Effector memory CD4-positive, alpha-beta T cell (primary cell): ENCODE measurements around the gene ST7L.
"Not testable (repeated sequence)": the region's sequence is repeated elsewhere in the genome, so short reads cannot be mapped to it uniquely, and the experiment has no call there.

Experiments used
- DNase-seq, 3 donors: peaks; one replicate each; pipeline ENCODE4 v3.0.0-alpha.2; 2020
- H3K27ac ChIP-seq: 2 replicates; pipeline ENCODE4 v1.7.0; 2013; ENCODE audit warnings: mild to moderate bottlenecking, low read length, moderate library complexity; ENCODE audit not compliant: insufficient read depth, poor library complexity, severe bottlenecking
- H3K27me3 ChIP-seq: replicated peaks from 2 replicates; pipeline ENCODE4 v1.7.0; 2013; ENCODE audit warnings: mild to moderate bottlenecking, low read length; ENCODE audit not compliant: insufficient read depth, control insufficient read depth, poor library complexity, severe bottlenecking
- H3K36me3 ChIP-seq: 2 replicates; pipeline ENCODE4 v1.7.0; 2013; ENCODE audit warnings: mild to moderate bottlenecking, low read length, moderate library complexity; ENCODE audit not compliant: control insufficient read depth, insufficient read depth
- H3K4me1 ChIP-seq: 2 replicates; pipeline ENCODE4 v1.7.0; 2013; ENCODE audit warnings: low read length, mild to moderate bottlenecking; ENCODE audit not compliant: control insufficient read depth, insufficient read depth, poor library complexity, severe bottlenecking
- H3K4me3 ChIP-seq: 2 replicates; pipeline ENCODE4 v1.7.0; 2013; ENCODE audit warnings: low read length, low read depth, mild to moderate bottlenecking; ENCODE audit not compliant: insufficient read depth, poor library complexity, severe bottlenecking
- H3K9me3 ChIP-seq: 2 replicates; pipeline ENCODE4 v1.7.0; 2013; ENCODE audit warnings: mild to moderate bottlenecking, low read length, moderate library complexity; ENCODE audit not compliant: control insufficient read depth

ST7L gene

GRCh38 chr1:112505400-112505785 lies 113.5 kb downstream of the ST7L start:
- Histone ChIP-seq H3K27ac (no peak overlapping the region), H3K27me3 (peaks cover 18% of the 10 kb centered on the region), H3K4me1 (peaks cover 22% of the 10 kb centered on the region), H3K9me3 (no peaks in the 10 kb centered on the region), H3K4me3 (no peak overlapping the region), H3K36me3 (no peaks in the 10 kb centered on the region)
- DNase-seq = no peak

- DNase-seq = no peak
- Histone ChIP-seq H3K27ac (no peak overlapping the region), H3K36me3 (no peaks in the 10 kb centered on the region), H3K9me3 (no peaks in the 10 kb centered on the region), H3K4me3 (no peak overlapping the region), H3K4me1 (peaks cover 22% of the 10 kb centered on the region), H3K27me3 (peaks cover 21% of the 10 kb centered on the region)
These were observed 114.1 kb downstream of the ST7L start for GRCh38 chr1:112504661-112505399.

DNA sequence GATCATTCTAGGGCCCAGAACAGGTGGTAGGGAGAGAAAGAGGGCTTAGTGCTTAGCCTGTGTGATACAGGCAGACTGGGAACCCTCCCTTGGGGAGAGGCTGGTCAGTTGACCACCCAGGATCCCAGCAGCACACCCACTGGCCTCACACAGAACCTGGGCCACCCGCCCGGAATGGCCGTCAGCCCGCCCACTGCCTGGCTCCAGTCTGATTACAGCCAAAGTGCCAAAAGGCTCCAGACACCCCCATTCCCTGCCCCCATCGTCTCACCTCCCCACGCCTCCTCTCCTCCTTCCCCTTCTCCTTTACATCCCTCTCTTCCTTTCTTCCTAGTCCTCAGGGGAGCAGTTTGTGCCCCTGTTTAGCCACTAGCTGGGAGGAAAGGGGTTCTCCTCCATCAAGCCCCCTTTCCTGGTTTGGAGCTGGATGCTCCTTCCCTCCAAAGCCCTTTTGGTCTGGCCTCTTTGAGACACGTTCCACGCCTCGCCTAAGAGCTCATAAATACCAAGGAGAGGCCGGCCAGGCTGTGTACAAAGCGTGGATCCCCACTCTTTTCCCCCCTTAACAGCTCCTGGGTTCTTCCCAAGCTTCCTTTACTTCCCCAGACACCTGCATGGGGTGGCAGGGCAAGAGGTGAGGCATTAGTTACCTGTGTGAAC lies 114.8 kb downstream of the ST7L start:
- peaks cover 26% of the 10 kb centered on the region for H3K27me3 ChIP-seq
- no peak overlapping the region for H3K27ac ChIP-seq
- H3K4me1 ChIP-seq = peaks cover 22% of the 10 kb centered on the region
- no peaks in the 10 kb centered on the region for H3K9me3 ChIP-seq
- no peaks in the 10 kb centered on the region for H3K36me3 ChIP-seq
- DNase-seq = no peak
- H3K4me3 ChIP-seq = no peak overlapping the region

DNA sequence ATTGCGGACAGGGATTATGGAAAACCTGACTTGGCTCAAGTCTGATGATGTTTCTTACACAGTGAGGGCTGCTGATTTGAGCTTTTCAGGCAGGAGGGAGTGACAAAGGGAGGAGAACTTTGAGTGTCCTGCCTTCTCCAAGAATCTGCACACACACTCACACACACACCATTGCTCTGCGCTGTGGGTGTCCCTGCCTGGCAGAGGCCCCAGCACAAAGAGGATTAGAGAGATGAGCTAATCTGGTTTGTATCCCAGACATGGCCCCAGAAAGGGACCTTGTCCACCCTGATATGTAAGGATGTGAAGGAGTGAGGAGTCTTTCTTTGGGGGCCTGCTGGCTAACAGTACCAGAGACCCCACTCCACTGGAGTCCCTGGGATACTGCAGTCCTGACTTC lies 116.1 kb downstream of the ST7L start:
- Histone ChIP-seq H3K4me3 (no peak overlapping the region), H3K36me3 (no peaks in the 10 kb centered on the region), H3K27ac (no peak overlapping the region), H3K4me1 (peaks cover 13% of the 10 kb centered on the region), H3K9me3 (no peaks in the 10 kb centered on the region), H3K27me3 (peaks cover 26% of the 10 kb centered on the region)
- DNase-seq = no peak

DNA sequence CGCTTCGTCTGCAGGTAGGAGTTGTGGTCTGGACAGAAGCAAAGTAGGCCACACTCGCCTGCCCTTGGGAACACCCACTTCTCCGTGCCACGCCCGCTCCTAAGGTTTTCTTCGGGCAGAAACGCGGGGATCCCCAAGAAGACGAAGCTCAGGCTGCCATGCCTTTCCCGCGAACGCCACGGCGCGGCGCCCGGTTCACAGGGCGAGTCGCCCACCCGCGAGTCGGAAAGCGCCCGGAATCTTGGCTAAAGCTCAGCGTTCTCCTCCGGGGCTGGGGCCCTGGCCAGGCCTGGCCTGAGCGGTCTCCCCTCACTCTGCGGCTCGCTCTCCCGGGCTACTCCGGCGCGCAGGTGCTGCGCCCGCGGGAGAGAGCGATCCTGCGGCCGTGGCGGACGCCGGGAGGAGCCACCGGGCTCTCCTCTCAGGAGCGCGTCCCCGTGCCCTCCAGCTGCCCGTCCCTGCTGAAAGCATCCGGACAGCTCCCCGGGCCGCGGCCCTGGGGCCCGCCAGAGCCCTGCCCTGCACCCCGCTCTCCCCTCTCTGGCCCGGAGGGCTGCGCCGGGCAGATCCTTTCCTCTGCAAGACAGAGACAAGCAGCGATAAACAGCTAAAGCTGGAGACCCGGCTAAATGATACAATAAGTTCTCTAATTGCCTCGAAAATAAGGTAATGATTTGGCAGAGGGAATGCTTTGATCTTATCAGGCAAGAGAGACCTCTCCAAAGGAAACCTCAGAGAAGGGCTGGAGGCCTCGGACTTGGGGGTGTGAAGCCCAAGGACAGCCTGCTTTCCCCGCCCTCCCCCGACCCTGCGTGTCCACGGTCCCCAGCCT lies 116.9 kb downstream of the ST7L start:
- no peak overlapping the region for H3K27ac ChIP-seq
- DNase-seq = peak; percentile 10 to 30 (median 27)
- H3K9me3 ChIP-seq = no peaks in the 10 kb centered on the region
- peaks cover 26% of the 10 kb centered on the region for H3K27me3 ChIP-seq
- H3K36me3 ChIP-seq = no peaks in the 10 kb centered on the region
- H3K4me3 ChIP-seq = peak overlapping the region; percentile 59
- peaks cover 10% of the 10 kb centered on the region for H3K4me1 ChIP-seq

DNA sequence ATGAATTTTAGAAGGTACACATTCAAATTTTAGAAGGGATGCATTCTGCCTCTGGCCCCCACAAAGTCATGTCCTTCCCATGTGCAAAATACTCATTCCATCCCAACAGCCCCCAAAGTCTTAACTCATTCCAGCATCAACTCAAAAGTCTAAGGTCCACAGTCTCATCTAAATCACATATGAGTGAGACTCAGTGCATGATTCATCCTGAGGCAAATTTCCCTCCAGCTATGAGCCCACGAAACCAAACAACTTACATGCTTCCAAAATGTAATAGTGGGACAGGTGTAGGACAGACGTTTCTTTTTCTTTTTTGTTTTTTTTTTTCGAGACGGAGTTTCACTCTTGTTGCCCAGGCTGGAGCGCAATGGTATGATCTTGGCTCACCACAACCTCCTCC lies 122.7 kb downstream of the ST7L start:
- H3K9me3 ChIP-seq = no peaks in the 10 kb centered on the region
- H3K4me1 ChIP-seq = no peaks in the 10 kb centered on the region
- no peak overlapping the region for H3K27ac ChIP-seq
- no peak for DNase-seq
- no peaks in the 10 kb centered on the region for H3K36me3 ChIP-seq
- H3K27me3 ChIP-seq = peaks cover 12% of the 10 kb centered on the region
- no peak overlapping the region for H3K4me3 ChIP-seq

GRCh38 chr1:112493351-112493750 lies 125.6 kb downstream of the ST7L start:
- H3K36me3 ChIP-seq = no peaks in the 10 kb centered on the region
- no peak overlapping the region for H3K4me3 ChIP-seq
- no peak for DNase-seq
- no peak overlapping the region for H3K27ac ChIP-seq
- H3K27me3 ChIP-seq = no peaks in the 10 kb centered on the region
- H3K4me1 ChIP-seq = no peaks in the 10 kb centered on the region
- H3K9me3 ChIP-seq = no peaks in the 10 kb centered on the region

GRCh38 chr1:112492076-112492475 lies 126.9 kb downstream of the ST7L start:
- Histone ChIP-seq H3K27me3 (no peaks in the 10 kb centered on the region), H3K4me3 (no peak overlapping the region), H3K9me3 (no peaks in the 10 kb centered on the region), H3K4me1 (no peaks in the 10 kb centered on the region), H3K27ac (no peak overlapping the region), H3K36me3 (no peaks in the 10 kb centered on the region)
- no peak for DNase-seq

DNA sequence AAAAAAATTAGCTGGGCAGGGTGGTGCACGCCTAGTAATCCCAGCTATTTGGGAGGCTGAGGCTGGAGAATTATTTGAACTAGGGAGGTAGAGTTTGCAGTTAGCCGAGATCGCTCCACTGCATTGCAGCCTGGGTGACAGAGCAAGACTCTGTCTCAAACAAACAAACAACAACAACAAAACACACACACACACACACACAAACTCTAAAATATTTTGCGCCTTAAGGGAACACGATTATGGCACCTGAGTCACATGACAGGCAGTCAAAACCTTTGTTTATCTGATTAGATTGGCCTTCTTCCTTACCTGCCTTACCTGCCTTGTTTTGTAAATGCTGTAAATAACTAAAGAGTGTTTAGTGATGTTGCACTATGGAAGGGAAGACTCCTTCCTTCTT lies 130.8 kb downstream of the ST7L start:
- Histone ChIP-seq H3K27me3 (no peaks in the 10 kb centered on the region), H3K4me1 (no peaks in the 10 kb centered on the region), H3K27ac (no peak overlapping the region), H3K4me3 (no peak overlapping the region), H3K36me3 (no peaks in the 10 kb centered on the region), H3K9me3 (no peaks in the 10 kb centered on the region)
- no peak for DNase-seq

- H3K4me1 ChIP-seq, DNase-seq, H3K36me3 ChIP-seq, H3K27me3 ChIP-seq, H3K9me3 ChIP-seq, H3K27ac ChIP-seq, H3K4me3 ChIP-seq: not testable (repeated sequence)
These were observed 131.3 kb downstream of the ST7L start for GRCh38 chr1:112487686-112488085.
